ENCODE results near the gene MTMR8. TPM values are rescaled to one million over a fixed set of nuclear protein-coding genes. Genes with fewer than 3 reads are reported as not detected.

Gene MTMR8
- total RNA-seq, result 1 to 10 TPM in 1 of 2 donors, under 1 TPM in 1; 0.82 to 1.8 TPM

DNA sequence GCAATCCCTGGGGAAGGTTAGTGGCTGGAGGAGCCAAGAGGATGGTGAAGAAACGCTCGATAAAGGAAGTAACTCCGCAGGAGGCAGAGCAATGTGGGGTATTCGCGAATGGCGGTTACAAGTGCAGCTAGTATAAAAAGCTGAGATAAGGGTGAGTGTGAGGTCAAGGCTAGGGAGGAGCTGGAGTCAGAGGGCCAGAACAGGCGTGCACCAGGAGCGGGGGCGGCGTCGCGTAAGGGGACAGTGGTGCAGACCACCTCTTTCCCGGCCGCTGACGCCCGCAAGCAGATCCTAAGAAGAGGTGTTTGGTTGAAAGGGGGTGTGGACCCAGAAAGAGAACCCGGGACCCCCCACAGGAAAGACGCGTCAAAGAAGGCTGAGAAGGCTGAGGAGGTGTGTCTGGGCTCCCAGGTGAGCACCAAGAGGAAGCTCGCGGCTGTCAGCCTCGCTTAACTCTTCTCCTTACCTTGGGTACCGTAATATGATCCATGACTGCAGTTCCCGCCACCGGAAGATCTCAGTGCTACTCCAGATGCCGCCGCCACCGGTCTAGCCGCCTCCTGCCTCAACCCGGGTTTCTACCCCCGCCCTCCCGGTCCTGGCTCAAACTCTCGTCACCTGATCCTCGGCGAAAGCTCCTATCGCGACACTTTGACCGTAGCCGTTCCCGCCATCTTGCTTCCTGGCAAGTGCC is at the start of gene MTMR8:
Gene MTMR8 (minus strand): TSS at position 579 of the 694 bp plus-strand sequence. CDS start 89 bp downstream, at position 490.
- H3K27me3 ChIP-seq (replicated peaks; ENCODE audit: insufficient read depth), result no peaks in the 10 kb centered on the region
- intact Hi-C loops (cut with DNase I), result loop anchor here (10.0 kb wide), 1 partner anchor 190 kb away; the partner anchor contains the start of gene AMER1
- DNase-seq (ENCODE audit: low spot score), result peak; percentile 76
- under 1% methylated on average over 40 of the region's 40 CpGs for WGBS
- no peaks in the 10 kb centered on the region for H3K4me1 ChIP-seq (replicated peaks)
- H3K36me3 ChIP-seq, result no peaks in the 10 kb centered on the region
- no peaks in the 10 kb centered on the region for H3K9me3 ChIP-seq
- H3K27ac ChIP-seq, result peak within 1 kb of the TSS; percentile 22 to 23
- H3K4me3 ChIP-seq, result peak within 1 kb of the TSS; percentile 45 to 47
- TF ChIP-seq POLR2AphosphoS5 (IDR thresholded peaks at IDR 0.05) (peak; percentile 73), POLR2A (IDR thresholded peaks at IDR 0.05) (no peak)

DNA sequence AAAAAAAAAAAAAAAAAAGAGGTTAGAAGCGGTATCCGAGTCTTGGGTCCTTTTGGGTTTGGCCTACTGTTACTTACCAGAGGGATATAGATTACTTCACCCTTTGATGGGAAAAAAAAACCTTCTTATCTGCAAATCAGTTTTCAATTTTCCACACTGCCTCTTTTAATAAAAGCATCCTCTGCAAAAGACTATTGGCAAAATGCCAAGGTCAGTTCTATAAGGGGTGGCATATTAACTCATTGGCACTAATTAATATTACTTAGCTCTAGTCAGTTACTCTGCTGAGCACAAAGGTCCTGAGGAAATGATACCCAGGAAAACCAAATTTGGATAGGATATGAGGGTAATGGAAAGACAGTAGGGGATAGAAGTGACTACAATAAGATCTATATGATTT is 44.3 kb upstream of the MTMR8 start:
- Histone ChIP-seq H3K9me3 (no peaks in the 10 kb centered on the region), H3K4me3 (no peak overlapping the region), H3K36me3 (no peaks in the 10 kb centered on the region), H3K27ac (no peak overlapping the region), H3K4me1 (replicated peaks) (no peaks in the 10 kb centered on the region), H3K27me3 (replicated peaks; ENCODE audit: insufficient read depth) (no peaks in the 10 kb centered on the region)
- intact Hi-C loops (cut with DNase I), result no loop called here
- WGBS, result 95% methylated on average over 2 of the region's 2 CpGs
- no peak for TF ChIP-seq POLR2AphosphoS5 (IDR thresholded peaks at IDR 0.05)
- TF ChIP-seq, protein P1, sequence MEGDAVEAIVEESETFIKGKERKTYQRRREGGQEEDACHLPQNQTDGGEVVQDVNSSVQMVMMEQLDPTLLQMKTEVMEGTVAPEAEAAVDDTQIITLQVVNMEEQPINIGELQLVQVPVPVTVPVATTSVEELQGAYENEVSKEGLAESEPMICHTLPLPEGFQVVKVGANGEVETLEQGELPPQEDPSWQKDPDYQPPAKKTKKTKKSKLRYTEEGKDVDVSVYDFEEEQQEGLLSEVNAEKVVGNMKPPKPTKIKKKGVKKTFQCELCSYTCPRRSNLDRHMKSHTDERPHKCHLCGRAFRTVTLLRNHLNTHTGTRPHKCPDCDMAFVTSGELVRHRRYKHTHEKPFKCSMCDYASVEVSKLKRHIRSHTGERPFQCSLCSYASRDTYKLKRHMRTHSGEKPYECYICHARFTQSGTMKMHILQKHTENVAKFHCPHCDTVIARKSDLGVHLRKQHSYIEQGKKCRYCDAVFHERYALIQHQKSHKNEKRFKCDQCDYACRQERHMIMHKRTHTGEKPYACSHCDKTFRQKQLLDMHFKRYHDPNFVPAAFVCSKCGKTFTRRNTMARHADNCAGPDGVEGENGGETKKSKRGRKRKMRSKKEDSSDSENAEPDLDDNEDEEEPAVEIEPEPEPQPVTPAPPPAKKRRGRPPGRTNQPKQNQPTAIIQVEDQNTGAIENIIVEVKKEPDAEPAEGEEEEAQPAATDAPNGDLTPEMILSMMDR (IDR thresholded peaks at IDR 0.05), result no peak
- no peak for TF ChIP-seq POLR2A (IDR thresholded peaks at IDR 0.05)
- no peak for DNase-seq (ENCODE audit: low spot score)

DNA sequence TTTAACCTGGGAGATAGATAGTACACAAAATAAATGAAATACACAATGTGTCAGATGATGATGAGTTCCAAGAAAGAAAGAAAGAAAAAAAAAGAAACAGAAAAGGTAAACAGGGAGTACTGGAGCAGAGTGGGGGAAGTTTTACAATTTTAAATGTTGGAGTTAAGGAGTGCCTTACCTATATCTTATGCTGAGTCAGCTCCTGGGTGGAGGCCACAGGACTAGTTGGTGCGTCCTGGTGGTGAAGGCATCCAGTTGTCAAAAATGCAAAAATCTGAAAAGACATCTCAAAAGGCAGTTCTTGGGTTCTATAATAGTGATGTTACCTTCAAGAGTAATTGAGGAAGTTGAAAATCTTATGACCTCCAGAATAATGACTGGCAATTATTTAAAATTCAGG is 42.4 kb upstream of the MTMR8 start:
- no peak for DNase-seq (ENCODE audit: low spot score)
- Histone ChIP-seq H3K4me1 (replicated peaks) (no peaks in the 10 kb centered on the region), H3K4me3 (no peak overlapping the region), H3K9me3 (no peaks in the 10 kb centered on the region), H3K27me3 (replicated peaks; ENCODE audit: insufficient read depth) (no peaks in the 10 kb centered on the region), H3K36me3 (no peaks in the 10 kb centered on the region), H3K27ac (no peak overlapping the region)
- 68% methylated on average over 1 of the region's 1 CpG for WGBS
- intact Hi-C loops (cut with DNase I), result no loop called here
- TF ChIP-seq, protein P1 (IDR thresholded peaks at IDR 0.05), result no peak
- no peak for TF ChIP-seq POLR2AphosphoS5 (IDR thresholded peaks at IDR 0.05)
- no peak for TF ChIP-seq POLR2A (IDR thresholded peaks at IDR 0.05)

DNA sequence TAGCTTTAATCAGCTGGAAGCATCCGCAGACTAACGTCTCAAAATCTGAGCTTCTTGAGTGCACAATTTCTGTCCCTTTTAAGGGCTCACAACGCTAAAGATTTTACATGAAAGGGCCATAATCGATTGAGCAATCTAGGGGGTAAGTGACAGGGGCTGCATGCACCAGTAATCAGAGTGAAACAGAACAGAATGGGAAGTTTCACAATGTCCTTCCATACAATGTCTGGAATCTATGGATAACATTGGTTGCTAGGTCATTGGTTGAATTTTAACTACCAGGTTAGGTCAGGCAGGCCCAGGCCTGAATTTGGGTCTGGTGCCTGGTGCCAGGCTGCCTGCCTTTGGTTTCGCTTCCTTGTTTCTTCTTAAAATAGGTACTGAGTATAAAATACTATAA is 42.0 kb upstream of the MTMR8 start:
- no peak for TF ChIP-seq POLR2A (IDR thresholded peaks at IDR 0.05)
- TF ChIP-seq, protein P1 (IDR thresholded peaks at IDR 0.05), result no peak
- no peak for TF ChIP-seq POLR2AphosphoS5 (IDR thresholded peaks at IDR 0.05)
- Histone ChIP-seq H3K4me1 (replicated peaks) (no peaks in the 10 kb centered on the region), H3K36me3 (no peaks in the 10 kb centered on the region), H3K4me3 (no peak overlapping the region), H3K9me3 (no peaks in the 10 kb centered on the region), H3K27me3 (replicated peaks; ENCODE audit: insufficient read depth) (no peaks in the 10 kb centered on the region), H3K27ac (no peak overlapping the region)
- peak; percentile 4 for DNase-seq (ENCODE audit: low spot score)
- WGBS, result 50% methylated on average over 5 of the region's 5 CpGs
- intact Hi-C loops (cut with DNase I), result no loop called here

DNA sequence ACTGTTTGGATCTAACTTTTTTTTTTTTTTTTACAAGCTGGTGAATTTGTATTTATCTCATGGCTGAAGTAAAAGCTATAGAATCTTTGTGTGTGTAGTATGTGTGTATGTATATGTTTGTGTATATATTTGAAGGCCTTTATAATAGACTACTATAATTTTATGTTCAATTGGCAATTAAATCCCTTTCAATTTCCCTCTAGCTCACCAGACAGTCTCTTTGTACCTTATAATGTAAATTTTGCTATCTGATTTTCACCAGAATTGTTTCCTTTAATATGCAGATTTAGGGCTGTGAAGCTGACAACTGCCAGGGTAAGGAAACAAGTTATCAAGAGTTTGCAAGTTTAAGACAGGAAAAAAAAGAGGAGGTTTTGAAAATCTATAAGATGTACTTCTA is 33.1 kb upstream of the MTMR8 start:
- TF ChIP-seq, protein P1 (IDR thresholded peaks at IDR 0.05), result no peak
- TF ChIP-seq POLR2A (IDR thresholded peaks at IDR 0.05), result no peak
- TF ChIP-seq POLR2AphosphoS5 (IDR thresholded peaks at IDR 0.05), result no peak
- no peak for DNase-seq (ENCODE audit: low spot score)
- no peak overlapping the region for H3K27ac ChIP-seq
- no peaks in the 10 kb centered on the region for H3K36me3 ChIP-seq
- H3K4me3 ChIP-seq, result no peak overlapping the region
- no peaks in the 10 kb centered on the region for H3K27me3 ChIP-seq (replicated peaks; ENCODE audit: insufficient read depth)
- no peaks in the 10 kb centered on the region for H3K9me3 ChIP-seq
- intact Hi-C loops (cut with DNase I), result no loop called here
- no peaks in the 10 kb centered on the region for H3K4me1 ChIP-seq (replicated peaks)

Data from prostate gland (tissue), 2 donors.